ENCODE data around the gene NT5C.

NT5C gene

DNA sequence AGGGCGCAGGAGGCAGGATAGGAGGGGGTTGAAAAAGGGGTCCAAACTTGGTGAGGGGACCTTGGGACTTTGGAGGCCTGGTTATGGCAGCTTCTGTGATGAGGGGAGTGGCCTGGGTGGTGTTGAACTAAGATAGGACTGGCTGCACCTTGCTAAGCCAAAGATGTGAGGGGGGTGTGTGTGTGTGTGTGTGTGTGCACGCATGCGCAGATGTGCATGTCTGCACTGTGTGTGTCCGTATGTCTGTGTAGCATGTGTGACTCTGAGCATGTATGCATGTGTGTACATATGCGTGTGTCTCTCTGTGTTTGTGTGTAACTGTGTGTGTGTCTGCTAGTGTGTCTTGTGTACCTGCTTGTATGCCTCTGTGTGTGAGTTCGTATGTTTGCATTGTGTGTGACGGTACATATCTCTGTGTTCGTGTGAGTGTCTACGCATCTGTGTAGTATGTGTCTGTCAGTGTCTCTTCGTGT is 39.7 kb downstream of the NT5C start:
- DNase-seq (ENCODE audit: low spot score): no peak

DNA sequence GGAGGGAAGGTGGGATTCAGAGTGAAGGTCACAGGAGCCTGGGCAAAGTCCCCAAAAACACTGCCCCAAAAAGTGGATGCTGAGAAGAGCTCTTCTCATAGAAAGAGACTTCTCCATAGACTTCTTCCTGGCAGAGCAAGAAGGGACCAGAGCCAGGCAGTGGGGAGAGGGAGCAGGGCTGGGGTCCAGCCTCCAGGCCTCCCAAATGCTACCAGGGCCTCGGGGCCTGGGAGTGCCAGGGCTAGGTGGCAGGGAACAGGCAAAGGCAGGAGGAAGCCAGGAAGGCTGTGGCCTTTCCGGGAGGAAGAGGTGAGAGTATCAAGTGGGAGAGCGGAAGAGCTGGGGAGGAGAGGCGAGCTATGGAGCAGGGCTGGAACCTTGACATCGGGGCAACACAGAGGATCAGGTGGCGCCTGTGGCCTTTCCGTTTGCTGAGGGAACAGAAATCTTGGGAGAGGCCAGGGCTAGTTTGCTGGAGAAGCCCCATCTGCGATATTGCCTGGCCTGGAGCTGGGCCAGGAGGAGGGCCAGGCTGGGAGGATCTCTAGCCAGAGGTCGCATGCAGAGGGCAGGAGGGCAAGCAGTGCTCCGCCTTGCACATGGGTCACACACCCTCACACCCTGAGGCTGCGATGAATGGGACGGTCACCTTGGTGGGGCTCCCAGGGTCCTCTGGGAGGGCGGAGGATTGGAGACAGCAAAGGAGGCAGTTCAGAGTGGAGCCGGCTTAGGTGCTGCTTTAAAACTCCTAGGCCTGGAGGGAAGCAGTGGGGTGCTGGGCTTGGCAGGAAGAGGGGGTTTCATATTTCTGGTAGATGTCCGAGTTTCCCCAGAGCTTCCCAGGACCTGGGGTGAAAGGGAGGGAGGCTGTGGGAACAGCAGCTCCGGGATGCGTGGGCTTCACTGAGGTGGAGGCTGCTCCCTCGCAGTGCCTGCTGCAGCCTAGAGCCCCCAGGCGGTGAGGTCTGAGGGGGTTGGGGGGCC is 40.4 kb downstream of the NT5C start:
- no peak for DNase-seq (ENCODE audit: low spot score)

DNA sequence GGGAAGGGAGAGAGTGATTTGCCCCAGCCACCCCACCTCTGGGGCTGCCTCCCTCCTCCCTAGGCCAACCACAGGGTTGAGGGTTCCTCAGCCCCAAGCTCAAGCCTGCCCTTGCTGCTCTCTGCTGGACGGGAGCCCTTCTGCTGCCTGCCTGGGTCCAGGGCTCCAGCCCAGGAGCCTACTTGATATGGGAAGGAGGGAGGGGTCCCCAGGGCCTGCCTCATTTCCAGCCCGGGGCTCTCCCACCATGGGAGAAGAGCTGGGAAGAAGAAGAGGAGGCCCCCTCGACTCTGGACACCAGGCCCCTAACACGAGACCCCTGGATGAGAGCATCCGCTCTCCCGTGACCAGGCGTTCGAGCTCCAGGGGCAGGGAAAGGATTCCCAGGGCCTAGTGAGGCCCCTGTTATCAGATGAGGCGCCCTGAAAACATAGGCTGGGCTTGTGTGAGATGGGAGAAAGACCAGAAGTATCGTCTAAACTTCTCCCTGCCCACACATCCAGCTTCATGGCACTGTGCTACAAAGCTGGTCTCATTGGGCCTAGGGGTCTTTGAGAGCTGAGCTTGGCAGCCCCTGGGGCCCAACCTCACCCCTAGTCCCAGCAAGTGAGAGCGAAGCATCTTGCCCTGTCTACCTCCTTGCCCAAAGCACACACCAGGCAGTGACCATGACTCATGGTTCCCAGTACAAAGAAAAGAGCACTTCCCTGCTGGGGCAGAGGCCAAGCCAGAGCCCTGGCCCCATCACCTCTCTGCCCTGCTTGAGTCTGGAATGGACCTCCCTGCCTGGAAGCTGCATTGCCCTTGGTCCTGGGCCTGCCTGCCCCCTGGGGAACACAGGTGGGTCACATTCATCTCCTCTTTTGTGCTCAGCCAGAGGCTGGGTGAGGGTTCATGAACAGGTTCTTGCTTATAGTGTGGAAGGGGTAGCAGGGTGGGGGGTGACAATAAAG is 42.8 kb downstream of the NT5C start:
- no peak for DNase-seq (ENCODE audit: low spot score)

DNA sequence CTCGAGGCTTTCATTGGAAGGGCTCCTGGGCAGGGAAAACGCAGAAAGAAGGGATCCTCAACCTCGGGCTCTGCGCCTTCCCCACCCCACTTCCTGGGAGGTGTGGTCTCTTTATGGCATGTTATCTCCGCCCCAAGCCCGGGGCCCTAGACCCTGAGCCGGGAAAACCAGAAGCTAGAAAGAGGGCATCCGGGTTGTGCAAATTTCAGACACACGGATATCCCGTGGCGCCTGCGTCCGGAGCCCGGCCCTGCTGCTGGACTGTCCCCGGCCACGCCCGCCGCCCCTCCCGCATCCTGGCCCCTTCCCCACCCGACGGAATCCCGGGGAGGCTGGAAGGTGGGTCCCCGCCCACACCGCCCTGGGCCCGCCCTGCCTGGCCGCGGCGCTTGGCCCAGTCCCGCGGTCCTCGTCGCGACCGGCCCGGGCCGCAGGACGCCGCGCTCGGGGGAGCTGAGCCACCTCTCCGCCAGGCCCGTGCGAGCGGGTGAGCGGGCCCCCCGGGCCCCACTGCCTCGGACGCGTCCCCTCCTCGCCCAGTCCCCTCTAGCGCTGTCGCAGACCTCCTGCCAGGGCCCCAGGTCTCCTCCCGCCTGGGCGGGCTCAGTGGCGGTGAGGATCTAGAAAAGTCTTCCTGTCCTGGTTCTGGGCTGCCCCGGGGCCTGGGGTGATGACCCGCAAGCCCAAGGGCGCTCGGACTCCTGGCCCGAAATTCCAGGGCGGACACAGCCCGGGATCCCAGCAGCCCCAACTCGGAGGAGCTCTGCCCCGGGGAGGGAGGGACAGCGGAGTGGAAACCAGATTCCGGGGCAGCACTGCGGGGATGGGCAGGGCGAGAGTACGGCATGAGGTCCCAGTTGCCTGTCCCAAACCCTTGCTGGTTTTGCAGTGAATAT is 43.7 kb downstream of the NT5C start, which contains the start of gene SLC16A5:
TSS of gene SLC16A5 (plus strand) at position 397 of the 896 bp plus-strand sequence. CDS start 5,683 bp downstream, outside the sequence.
- peak; percentile 33 for DNase-seq (ENCODE audit: low spot score)

DNA sequence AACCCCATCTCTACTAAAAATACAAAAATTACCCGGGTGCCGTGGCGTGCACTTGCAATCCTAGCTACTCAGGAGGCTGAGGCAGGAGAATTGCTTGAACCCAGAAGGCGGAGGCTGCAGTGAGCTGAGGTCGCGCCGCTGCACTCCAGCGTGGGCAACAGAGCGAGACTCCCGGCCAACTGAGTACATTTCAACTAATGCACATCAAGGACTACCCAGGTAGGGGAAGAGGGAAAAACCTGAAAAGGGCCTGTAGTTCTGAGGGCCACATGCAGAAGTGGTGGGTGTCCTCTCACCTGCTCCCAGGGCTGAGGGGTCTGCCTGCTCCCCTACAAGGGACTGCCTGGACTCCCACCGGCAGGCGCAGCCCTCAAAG is 44.4 kb downstream of the NT5C start:
- DNase-seq (ENCODE audit: low spot score): no peak

DNA sequence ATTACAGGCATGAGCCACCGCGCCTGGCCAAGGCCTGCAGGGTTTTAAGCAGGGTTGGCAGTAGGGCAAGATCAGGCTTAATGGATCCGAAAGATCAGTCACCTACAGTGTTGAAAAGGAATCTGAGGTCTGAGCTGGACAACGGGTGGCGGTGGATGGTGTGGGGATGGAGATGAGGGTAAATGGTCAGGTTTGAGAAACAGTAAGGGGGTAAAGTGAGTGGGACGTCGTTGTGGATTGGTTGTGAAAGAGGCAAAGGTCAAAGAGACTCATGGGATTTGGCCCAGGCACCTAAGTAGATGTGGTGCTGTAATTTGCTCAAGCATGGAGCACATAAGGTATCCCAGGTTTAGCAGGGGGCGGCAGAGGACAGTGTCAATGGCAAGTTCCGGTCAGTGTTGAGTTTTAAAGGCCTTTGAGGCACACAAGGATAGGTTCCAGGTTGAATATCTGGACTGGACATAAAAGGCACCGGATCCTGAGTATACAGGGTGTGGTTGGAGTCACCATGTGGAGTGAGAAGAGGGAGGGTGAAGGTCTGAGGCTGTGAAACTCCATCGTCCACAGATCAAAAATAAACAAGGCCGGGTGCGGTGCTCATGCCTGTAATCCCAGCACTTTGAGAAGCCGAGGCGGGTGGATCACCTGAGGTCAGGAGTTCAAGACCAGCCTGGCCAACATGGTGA is 44.9 kb downstream of the NT5C start:
- DNase-seq (ENCODE audit: low spot score): no peak

DNA sequence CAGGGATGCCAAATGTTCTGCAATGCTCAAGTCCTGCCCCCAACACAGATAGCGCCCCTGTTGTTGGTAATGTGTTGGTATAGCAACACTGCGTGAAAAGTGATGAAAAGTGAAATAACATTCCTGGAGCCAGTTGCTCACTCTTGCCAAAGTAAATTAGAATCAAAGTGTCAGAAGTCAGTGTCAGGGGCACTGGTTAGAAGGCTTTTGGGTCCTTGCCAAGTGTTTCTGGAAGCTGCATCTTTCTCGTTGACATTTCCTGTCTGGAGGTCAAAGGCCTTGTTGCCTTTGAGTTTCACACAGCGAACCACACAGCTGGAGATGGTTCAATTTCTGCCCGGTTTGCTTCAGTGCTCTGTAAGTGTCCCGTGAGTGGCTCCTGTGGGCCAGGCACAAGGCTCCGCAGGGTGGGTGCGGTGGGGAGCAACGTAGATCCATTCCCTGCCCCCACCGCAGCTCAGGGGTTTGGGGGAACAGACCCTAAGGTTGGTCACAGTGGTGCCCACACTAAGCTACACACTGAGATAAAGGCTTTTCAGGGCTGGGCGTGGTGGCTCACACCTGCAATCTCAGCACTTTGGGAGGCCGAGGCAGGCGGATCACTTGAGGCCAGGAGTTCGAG is 47.4 kb downstream of the NT5C start:
- DNase-seq (ENCODE audit: low spot score): no peak

DNA sequence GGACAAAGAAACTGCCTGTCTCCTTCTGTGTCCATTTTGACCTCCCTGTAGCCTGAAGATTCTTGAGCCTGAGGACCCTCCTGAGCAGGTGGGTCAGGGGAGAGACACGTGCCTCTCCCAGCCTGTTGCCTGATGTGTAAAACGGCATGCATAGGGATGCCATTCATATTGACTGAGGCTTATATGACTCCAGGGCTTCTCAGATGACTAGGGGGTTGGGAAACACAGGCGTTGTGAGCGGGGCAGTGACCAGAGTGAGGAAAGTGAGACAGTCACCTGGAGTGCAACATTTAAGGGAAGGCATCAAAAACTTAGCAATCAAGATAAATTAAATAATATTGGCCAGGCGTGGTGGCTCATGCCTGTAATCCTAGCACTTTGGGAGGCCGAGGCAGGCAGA is 48.9 kb downstream of the NT5C start:
- no peak for DNase-seq (ENCODE audit: low spot score)

DNA sequence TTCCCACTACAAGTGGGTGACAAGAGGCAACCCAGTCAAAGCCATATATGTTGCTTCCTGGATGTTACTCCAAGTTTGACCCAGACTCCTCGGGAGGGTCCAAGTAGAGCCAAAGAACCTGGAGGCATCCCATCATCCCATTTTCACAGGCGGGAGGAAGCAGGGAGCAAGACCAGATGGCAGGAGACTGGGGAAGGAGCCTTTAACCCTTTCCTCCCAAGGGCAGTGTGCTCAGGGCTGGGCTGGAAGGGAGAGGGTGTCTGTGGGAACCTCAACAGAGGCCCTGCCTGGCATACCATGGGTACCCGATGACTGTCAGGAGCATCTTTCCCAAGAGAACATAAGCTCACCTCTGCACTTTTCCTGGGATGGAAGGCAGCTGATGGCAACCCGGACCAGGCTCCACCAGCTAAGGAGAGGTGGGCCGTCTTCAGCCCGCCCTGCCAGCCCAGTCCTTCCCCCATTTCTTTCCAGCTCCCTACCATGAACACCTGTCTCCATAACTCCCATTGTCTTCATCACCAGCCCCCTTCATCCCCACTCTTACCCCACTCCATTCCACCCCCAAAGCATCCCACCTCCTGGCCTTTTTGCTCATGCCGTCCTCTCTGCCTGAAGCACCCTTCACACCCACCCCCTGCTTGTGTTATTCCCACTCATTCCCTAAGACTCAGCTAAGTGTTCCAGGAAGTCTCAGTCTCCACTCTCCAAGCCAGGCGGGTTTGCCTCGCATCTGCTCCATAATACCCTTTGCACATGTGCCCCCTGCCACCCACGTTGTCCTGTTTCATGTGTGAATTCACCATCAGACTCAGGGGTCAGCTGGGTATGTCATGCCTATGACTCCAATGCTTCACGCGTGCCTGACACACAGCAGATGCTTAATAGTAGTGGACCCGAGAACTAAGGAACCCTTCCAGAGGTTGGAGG is 49.7 kb downstream of the NT5C start:
- DNase-seq (ENCODE audit: low spot score): no peak
